Esophagus mucosa (tissue), 1 donor: ENCODE results near the gene INCA1. TPM values are rescaled to one million over a fixed set of nuclear protein-coding genes. Genes with fewer than 3 reads are reported as not detected.

Experiments used
- ATAC-seq: fragments of 200-7000 bp; cut with Tn5 transposase; one replicate; pipeline ENCODE4 v1.9.1; 2020
- total RNA-seq: library from RNA; stranded (reverse); gene quantifications from one replicate; pipeline ENCODE4 v1.2.4, GENCODE V29; 2023
- donor health status: DM: yes; HTN: yes; CAD: no.

Gene INCA1
- total RNA-seq, 1 donor from 2014 or later: not detected

DNA sequence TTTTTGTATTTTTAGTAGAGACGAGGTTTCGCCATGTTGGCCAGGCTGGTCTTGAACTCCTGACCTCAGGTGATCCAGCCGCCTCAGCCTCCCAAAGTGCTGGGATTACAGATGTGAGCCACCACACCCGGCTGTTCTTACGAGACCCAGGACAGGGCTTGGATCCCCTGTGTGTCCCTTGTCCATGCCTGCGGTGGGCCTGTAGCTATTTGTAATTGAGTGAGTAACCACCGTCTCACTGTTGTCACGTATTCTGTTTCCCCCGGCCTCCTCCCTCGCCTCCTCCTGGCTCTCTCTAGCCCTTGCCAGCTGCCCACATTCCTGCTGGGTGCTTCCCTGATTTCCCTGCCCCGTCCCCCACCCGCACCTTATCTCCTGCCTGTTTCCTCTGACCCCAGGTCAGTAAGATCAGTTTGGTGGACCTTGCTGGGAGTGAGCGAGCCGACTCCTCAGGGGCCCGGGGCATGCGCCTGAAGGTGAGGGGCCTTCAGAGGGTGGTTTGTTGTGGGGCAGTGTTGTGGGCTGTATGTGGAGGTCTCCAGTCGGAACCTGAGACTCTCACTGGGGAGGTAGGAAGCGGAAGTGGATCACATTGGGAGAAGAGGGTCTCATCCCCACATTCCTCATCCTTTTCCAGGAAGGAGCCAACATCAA, 6.0 kb upstream of the INCA1 start:
- no peak for ATAC-seq

GRCh38 chr17:5002121-5002788, 4.9 kb upstream of the INCA1 start:
- ATAC-seq: no peak

DNA sequence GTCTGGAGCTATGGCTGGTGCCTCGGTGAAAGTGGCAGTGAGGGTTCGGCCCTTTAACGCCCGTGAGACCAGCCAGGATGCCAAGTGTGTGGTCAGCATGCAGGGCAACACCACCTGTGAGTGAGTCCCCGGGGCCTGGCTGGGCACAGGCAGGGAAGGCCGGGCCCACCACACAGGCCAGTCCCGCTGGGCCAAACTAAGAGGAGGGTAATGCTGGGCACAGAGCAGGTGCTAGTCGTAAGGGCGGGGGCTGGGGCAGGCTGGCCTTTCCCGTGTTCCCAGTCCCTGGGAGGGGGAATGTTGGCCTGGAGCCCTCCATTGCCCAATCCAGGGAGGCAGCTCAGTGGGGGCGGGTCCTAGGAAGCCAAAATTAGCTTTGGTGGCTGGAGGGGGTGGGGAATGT, 2.9 kb upstream of the INCA1 start:
- no peak for ATAC-seq

DNA sequence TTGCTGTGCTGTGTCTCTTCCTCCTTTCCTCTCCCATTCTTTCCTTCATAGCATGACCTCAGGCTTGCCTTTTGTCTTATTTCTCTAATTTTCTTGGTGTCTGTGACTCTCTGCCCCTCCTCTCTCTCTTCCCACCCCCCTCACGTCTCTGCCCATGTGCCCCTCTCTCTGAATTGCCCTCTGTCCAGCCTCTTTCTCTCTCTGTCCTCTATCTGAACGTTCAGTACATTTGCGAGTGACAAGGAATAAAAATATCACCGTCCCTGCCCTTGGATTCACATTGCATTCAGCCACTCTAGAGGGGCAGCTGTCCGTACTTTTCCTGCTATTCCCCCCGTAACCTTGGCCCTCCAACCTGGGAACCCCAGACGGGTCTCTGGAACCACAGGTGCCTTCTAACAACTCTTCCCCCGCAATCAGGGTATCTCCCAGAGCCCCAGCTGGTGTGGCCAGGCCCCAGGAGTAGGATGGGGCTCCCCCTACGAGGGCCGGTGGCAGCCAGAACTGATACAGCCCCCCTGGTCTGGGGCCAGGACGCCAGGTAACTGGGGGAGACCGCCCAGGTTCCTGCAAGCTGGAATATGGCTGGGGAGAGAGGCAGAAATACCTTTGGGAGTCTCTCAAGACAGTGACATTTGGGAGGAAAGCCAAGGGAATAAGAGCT, 2.2 kb upstream of the INCA1 start:
- ATAC-seq: no peak

DNA sequence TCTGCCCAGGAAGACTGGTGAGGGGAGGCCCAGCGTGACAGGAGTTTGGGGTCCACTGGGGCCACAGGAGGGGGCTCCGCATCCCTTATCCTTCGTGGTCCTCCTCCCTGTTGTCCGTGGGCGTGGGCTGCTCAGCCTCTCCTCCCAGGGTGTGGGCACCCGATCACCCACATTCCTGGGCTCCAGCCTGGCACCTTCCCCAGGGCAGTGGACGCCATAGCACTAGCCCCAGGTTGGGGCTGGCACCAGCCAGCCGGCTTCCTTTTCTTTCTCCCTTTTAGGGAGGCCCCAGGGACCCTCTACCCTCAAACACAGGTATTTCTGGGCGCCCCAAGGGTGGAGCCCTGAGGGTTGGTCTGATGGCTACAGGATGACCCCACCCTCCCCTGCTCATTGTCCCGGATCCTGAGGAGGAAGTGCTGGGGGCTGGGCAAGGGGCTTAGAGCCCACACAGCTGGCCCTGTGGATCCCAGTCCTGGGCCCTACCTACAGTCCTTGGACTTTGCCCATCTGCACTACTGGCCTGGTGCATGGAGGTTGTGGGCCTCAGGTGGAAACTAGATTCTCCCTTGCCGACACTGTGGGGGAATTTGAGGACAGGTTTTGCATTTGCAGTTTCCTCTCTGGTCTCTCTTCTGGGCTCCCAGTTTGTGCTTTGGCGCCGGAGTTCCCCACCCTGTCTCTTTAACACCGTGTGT, 1.6 kb upstream of the INCA1 start:
- peak; percentile 60 for ATAC-seq

- ATAC-seq: peak; percentile 4
Measured at GRCh38 chr17:4998027-4998731, 857 bp upstream of the INCA1 start.

- no peak for ATAC-seq
Measured at GRCh38 chr17:4994081-4994595, 3.2 kb downstream of the INCA1 start.

- ATAC-seq: no peak
Measured at GRCh38 chr17:4987767-4988567, 9.4 kb downstream of the INCA1 start.

DNA sequence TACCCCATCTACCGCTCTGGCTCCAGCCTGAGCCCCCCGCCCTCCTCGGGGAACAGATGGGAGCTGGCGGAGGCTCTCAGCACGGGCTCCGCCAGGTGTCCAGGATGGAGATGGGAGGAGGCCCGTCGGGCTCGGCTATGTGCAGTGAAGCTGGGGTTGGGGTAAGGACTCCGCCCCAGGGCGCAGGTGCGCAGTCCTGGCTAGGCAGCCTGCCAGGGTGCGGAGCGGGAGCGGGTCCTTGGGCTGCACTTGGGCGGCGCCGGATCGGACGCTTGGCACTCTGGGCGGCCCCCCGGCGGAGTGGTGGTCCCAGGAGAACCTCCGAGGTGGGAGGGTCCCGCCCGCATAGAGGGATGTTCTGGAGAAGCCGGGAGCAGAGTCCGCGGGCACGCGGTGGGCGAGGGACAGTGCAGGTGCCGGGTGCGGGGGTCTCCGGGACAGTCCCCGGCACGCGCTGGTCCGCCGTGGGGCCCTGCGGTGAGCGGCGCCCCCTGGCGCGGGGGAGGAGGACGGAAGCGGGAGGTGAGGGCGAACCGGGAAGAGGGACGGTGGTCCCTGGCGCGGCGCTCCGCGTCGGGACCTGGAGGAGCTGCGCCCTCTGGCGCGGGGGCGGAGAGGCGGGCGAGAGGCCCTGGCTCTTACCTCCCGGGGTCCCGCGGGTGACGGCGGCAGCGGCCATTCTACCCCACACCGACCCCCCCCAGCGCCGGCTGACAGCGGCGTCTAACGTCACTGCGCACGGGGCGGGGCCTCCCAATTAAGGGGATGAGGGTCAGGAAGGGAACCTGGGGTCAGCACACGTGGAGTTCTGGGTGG, 10.2 kb downstream of the INCA1 start, which contains the start of gene CAMTA2:
Gene CAMTA2 (minus strand): TSS at position 725 of the 816 bp plus-strand sequence. CDS start 1,453 bp downstream, outside the sequence.
- ATAC-seq: peak; percentile 80

DNA sequence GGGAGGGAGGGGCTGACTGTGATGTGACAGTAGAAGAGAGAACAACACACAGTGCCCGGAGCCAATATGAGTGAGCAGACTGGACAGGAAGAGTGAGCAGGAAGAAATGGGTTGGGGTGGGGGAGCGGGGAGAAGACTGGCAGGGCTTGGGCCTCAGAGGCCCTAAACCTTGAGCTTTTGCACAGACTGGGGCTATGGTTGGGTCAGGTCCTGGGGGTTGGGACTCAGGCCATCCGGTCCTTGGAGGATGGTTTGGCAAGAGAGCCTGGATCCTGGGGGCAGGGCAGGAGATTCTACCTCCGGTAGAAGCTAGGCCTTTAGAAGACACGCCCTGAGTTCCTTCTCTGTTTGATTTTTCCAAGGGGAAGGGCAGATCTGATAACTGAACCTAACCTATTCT, 10.9 kb downstream of the INCA1 start:
- ATAC-seq: peak; percentile 20

DNA sequence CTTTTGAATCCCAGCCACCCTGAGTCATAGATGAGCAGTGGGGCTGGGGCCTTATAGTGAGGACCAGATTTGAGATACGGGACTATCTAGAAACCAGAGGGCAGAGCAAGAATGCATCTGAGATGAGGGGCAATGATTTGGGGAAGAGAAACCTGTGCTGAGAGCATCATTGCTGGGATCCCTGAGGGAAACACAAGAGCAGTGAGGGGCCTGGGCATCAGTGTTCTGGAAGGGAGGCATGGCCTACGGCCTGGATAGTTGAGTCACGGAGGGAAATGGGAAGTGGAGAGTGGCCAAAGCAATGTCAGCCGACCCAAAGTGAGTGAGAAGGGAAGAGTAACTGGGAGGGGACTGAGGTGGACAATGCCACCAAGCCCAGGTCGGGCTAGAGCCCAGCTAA, 15.0 kb downstream of the INCA1 start:
- ATAC-seq: no peak

- peak; percentile 51 for ATAC-seq
Measured at GRCh38 chr17:4980644-4981216, 16.6 kb downstream of the INCA1 start.

DNA sequence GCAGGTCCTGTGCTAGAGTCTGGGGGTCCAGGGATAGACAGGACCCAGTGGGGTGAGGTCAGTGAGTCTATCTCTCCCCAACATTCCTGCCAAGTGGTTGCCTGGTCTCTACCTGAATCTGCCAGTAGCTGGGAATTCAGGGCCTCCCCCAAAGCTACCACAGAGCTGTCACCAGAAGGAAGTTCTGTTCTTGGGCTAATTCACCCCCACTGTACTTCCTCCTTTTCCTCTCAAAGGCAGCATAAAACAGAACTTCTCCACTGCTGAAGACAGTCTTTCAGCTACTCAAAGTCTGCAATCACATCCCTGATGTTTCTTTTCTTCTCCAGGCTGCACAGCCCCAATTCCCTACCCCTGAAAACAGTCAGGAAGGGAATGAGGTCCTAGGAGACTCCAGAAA, 18.6 kb downstream of the INCA1 start:
- ATAC-seq: no peak

GRCh38 chr17:4974115-4974670, 23.1 kb downstream of the INCA1 start:
- ATAC-seq: no peak

- no peak for ATAC-seq
Measured at GRCh38 chr17:4973256-4974114, 23.8 kb downstream of the INCA1 start.

DNA sequence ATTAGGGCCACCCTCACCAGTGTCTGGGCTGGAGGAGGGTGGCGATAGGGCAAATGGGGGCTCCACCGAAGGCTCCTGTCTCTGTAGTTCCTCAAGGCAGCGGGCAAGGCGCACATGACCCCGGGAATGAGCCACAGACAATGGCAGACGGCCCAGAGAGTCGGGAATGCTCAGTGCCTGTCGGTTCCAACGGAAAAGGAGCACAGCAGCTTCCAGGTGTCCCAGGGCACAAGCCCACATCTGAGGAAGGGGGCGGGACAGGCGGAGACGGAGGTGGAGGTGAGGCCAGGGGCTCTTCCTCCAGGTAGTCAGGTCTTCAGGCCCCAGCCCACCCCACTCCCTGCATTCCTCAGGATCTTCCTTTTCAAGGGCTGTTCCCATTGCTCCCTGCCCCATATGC, 24.6 kb downstream of the INCA1 start:
- ATAC-seq: no peak

DNA sequence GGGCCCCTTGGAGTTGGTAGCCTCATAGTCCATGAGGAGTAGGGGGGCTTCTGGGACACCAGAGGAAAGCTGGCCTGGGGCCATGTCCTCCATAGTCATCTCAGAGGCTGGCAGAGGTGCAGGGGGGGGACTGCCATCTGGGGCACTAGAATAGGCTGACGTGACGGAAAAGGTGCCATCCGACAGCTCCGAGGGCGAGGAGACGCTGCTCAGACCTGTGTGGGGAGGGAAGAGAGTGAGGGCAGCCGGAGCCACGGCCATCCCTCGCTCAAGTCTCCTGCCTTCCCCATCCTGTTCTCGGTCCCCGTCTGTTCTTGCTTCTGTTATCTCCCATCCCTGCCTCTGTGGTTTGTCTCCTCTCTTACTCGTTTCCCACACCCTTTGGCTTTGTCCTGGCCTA, 25.0 kb downstream of the INCA1 start:
- no peak for ATAC-seq

GRCh38 chr17:4971826-4972225, 25.5 kb downstream of the INCA1 start:
- no peak for ATAC-seq

DNA sequence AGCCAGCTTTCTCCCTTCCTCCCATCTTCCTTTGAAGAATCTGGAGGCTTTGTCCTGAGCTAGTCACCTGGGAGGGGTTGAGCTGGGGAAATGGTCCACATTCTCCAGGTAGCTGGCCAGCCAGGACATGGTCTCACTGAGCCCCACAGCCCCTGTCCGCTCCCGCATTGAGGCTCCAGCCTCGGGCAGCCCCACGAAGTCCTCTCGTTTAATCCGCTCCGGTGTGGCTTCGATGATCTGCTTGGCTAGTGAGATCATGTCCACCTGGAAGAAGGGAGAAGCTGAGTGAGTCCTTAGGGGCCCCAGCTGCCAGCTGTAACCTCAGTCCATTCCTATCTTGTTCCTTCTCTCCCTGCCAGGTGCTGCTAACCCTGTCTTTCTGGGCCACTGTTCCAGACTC, 27.0 kb downstream of the INCA1 start:
- ATAC-seq: no peak
